Transverse colon (tissue), 4 donors: ENCODE measurements around the gene TNRC18.

Source experiments
- CTCF ChIP-seq, 5 experiments: fragments of 200-600 bp in 3 of 5; fragments of 450-650 bp in 2 of 5; sonication (generic) in 3 of 5; IDR thresholded peaks; 1 replicate in 2 of 5; 2 replicates in 3 of 5; pipeline ENCODE4 v1.5.1; 2016 to 2017; ENCODE audit warnings: antibody characterized with exemption in 5 of 5, inconsistent platforms in 3 of 5, mild to moderate bottlenecking in 2 of 5, moderate library complexity in 1 of 5
- EP300 ChIP-seq: sonication (generic); formaldehyde crosslinking; IDR thresholded peaks from one replicate; pipeline ENCODE4 v1.6.1; 2017; ENCODE audit warnings: antibody characterized with exemption, low read depth
- POLR2A ChIP-seq: fragments of 450-650 bp; IDR thresholded peaks from one replicate; pipeline ENCODE4 v1.6.1; 2016; ENCODE audit warnings: antibody characterized with exemption, mild to moderate bottlenecking, moderate library complexity
- POLR2AphosphoS5 ChIP-seq, 3 donors: sonication (generic); formaldehyde crosslinking; IDR thresholded peaks; one replicate each; pipeline ENCODE4 v1.6.1; 2016; ENCODE audit warnings: antibody characterized with exemption in 3 of 3

- TF ChIP-seq CTCF (IDR thresholded peaks at IDR 0.05), result no peak
- no peak for TF ChIP-seq POLR2AphosphoS5 (IDR thresholded peaks at IDR 0.05)
- no peak for TF ChIP-seq POLR2A
- no peak for TF ChIP-seq EP300
Observed at GRCh38 chr7:5320802-5321396, 102.7 kb downstream of the TNRC18 start.
